GM19463 (cell line): ENCODE measurements around the gene THAP12.
"Not testable (repeated sequence)": the region's sequence is repeated elsewhere in the genome, so short reads cannot be mapped to it uniquely, and the experiment has no call there.

Source experiments
- ATAC-seq: cut with Tn5 transposase; IDR thresholded peaks from one replicate; pipeline ENCODE4 v1.9.1; 2021; ENCODE audit warnings: mild to moderate bottlenecking, moderate library complexity; ENCODE audit not compliant: unreplicated experiment

The THAP12 gene

DNA sequence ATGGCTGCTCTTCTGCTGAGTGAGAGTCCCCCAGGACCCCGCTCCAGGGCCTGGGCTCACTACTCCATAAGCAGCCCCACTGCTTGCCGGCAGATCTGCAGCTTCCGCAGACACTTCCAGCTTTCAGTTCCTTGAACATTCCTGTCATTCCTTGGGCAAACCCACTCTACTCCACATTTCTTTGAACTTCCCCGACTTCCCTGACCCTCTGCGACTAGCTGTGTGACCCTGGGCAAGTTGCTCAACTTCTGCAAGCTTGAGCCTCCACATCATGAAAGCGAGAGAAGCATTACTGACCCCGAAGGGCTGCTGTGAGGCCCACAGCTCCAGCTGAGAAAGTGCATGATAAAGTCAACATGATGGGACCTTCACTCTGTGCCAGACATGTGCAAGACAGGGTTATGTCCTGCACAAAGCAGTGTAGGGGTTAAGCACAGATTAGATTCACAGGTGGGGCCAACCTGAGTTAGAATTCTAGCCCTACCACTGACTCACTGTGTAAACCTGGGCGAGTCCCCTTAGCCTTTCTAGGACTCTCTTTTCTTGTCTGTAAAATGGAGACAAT, 51.8 kb downstream of the THAP12 start:
- no peak for ATAC-seq

- no peak for ATAC-seq
These were observed 53.1 kb downstream of the THAP12 start for GRCh38 chr11:76327756-76328388.

- no peak for ATAC-seq
These were observed 53.7 kb downstream of the THAP12 start for GRCh38 chr11:76327202-76327601.

DNA sequence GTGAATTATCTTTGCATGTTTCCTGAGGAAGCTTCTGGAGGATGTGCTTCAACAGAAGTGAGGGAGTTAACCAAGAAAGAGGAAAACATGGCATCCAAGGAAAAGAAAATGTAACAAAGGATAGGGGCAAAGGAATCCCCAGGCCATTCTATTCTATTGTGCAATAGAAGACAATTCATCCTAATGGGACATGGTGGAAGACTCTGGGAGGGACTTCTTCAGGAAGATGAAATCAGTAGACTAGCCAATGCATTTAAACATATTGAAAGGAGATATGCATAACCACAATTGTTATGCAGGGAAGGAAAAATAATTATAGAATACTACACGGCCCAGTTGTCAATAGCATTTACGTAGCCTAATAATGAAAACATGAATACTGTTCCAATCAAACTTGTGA, 55.7 kb downstream of the THAP12 start:
- ATAC-seq: no peak

GRCh38 chr11:76323804-76324203, 57.1 kb downstream of the THAP12 start:
- no peak for ATAC-seq

DNA sequence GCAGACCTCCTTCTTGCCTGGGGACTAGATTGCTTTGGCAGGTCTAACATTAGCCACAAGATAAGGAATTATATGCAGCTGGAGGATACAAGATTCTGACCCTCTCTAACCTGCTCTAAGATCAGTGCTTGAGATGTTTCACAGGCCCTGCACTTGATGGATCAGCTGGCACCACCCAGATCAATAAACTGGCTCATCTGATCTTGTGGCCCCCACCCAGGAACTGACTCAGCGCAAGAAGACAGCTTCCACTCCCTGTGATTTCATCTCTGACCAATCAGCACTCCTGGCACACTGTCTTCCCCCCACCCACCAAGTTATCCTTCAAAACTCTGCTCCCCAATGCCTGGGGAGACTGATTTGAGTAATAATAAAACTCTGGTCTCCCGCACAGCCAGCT, 57.6 kb downstream of the THAP12 start:
- not testable (repeated sequence) for ATAC-seq

GRCh38 chr11:76322942-76323341, 58.0 kb downstream of the THAP12 start:
- no peak for ATAC-seq

DNA sequence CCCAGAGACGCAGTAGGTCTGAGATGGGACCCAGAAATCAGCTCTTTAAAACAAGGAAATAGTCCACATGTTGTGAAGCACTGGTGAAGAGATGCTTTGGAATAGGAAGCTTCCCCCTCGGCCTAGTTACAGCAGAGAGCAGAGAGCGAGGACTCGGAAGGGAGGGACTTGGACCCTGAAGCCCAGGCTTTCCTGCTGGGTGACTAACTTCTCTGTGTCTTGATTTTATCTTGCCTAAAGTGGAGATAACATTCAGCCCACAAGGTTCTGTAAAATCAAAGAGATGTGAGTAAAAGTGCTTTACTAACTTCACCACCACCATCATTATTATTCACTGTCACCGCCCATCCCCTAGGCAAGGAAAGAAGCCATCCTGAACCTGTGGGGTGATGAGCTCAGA, 58.4 kb downstream of the THAP12 start:
- no peak for ATAC-seq

GRCh38 chr11:76321820-76322524, 59.0 kb downstream of the THAP12 start:
- no peak for ATAC-seq

GRCh38 chr11:76321340-76321739, 59.6 kb downstream of the THAP12 start:
- ATAC-seq: no peak

- ATAC-seq: no peak
These were observed 60.0 kb downstream of the THAP12 start for GRCh38 chr11:76320929-76321328.

- ATAC-seq: not testable (repeated sequence)
These were observed 61.1 kb downstream of the THAP12 start for GRCh38 chr11:76319798-76320197.

DNA sequence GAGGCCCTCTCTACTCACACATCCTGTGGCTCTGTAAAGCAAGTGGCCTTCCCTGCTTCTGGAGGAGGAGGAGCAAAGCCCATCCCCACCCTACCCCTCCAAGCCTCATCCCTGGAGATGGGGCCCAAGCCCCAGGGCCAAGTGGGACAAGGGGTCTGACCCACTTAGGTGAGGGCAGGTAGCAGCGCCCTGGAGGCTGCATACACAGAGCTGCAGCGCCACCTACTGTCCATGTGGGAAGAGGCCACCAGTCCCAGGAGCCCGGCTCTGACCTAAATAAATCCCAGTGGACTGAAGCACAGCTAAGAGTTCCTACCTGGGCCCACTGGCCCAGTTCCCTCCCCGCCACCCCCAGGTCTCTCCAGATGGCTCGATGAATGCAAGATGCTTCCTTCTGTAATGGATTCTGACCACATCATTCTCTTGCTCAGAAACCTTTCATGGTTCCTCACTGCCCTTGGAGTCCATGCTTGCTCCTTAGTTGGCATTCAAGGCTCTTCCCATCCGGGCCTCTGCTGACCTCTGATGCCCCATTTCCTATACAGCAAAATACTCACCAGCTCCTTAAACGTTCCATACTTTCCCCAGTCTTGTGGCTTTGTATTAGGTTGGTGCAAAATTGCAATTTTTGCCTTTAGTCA, 62.1 kb downstream of the THAP12 start:
- peak; percentile 76 for ATAC-seq

DNA sequence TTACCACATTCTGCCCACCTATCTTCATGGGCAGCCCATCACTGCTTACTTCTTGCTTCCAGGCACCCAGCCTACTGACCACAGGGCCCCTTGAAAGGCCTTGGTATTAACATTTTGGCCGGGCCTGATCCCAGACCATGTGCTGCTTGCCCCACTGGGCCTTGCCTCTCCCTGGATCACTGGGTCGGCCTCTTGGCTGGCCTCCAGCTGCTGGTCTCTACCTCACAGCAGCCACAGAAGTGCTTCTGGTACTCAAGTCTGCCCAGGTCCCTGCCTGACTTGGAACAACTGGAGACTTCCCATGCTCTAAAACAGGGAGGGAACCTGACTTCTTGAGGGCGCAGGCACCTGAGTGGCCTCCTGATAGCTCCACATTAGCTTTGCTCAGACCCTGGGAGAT, 63.6 kb downstream of the THAP12 start:
- ATAC-seq: no peak

GRCh38 chr11:76316726-76317125, 64.2 kb downstream of the THAP12 start:
- no peak for ATAC-seq

GRCh38 chr11:76315182-76315853, 65.6 kb downstream of the THAP12 start:
- no peak for ATAC-seq

DNA sequence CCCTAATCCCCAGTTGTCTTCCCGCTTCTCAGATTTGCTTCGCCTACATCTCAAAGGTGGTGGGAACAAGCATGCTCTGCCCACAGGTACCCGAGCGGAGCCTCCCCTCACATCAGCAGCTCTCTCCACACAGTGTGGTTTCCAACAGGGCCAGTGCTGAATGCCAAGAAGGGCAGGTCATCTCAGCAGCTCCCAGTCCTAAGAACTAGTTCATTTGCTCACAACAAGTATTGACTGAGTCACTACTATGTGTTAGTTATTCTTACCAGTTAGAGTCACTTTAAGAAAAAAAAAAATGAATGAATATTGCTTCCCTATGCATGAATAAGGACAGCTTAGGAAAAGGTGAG, 66.2 kb downstream of the THAP12 start:
- no peak for ATAC-seq

- no peak for ATAC-seq
These were observed 66.8 kb downstream of the THAP12 start for GRCh38 chr11:76313913-76314740.

GRCh38 chr11:76313271-76313670, 67.7 kb downstream of the THAP12 start:
- no peak for ATAC-seq

GRCh38 chr11:76310832-76311595, 69.9 kb downstream of the THAP12 start:
- no peak for ATAC-seq
